Glomerular endothelial cell (primary cell): ENCODE data around the gene STRBP. TPM values are rescaled to one million over a fixed set of nuclear protein-coding genes. Genes with fewer than 3 reads are reported as not detected.
"Not testable (repeated sequence)": the region's sequence is repeated elsewhere in the genome, so short reads cannot be mapped to it uniquely, and the experiment has no call there.

ENCODE experiments used
- DNase-seq: peaks from one replicate; pipeline ENCODE4 v3.0.0-alpha.2; 2011; ENCODE audit warnings: low read depth, low spot score; ENCODE audit errors: extremely low read depth
- total RNA-seq: library from RNA; depleted of rRNA; stranded (reverse); fragments of >200 nt; gene quantifications from 2 replicates; pipeline ENCODE4 v1.2.3, GENCODE V29; 2015

STRBP gene
- total RNA-seq, 1 donor from 2014 or later, result 10.3 TPM

GRCh38 chr9:123201083-123201482, 67.3 kb downstream of the STRBP start:
- no peak for DNase-seq

GRCh38 chr9:123200469-123200868, 67.9 kb downstream of the STRBP start:
- DNase-seq, result not testable (repeated sequence)

GRCh38 chr9:123196124-123196523, 72.3 kb downstream of the STRBP start:
- DNase-seq, result no peak

GRCh38 chr9:123194023-123194422, 74.4 kb downstream of the STRBP start:
- no peak for DNase-seq

GRCh38 chr9:123191680-123192079, 76.7 kb downstream of the STRBP start:
- no peak for DNase-seq

- DNase-seq, result no peak
These were observed 77.1 kb downstream of the STRBP start for GRCh38 chr9:123191260-123191659.

- DNase-seq, result no peak
These were observed 81.3 kb downstream of the STRBP start for GRCh38 chr9:123187131-123187530.

GRCh38 chr9:123186029-123186428, 82.4 kb downstream of the STRBP start:
- DNase-seq, result not testable (repeated sequence)

GRCh38 chr9:123176949-123177348, 91.4 kb downstream of the STRBP start:
- DNase-seq, result no peak

- no peak for DNase-seq
These were observed 92.3 kb downstream of the STRBP start for GRCh38 chr9:123175854-123176629.

GRCh38 chr9:123174887-123175518, 93.4 kb downstream of the STRBP start:
- no peak for DNase-seq

- DNase-seq, result no peak
These were observed 94.3 kb downstream of the STRBP start for GRCh38 chr9:123174079-123174478.

- DNase-seq, result no peak
These were observed 98.5 kb downstream of the STRBP start for GRCh38 chr9:123169926-123170325.

GRCh38 chr9:123168586-123168985, 99.8 kb downstream of the STRBP start:
- DNase-seq, result no peak

- DNase-seq, result no peak
These were observed 100.9 kb downstream of the STRBP start for GRCh38 chr9:123167474-123167873.

GRCh38 chr9:123165813-123166212, 102.6 kb downstream of the STRBP start:
- DNase-seq, result no peak

- no peak for DNase-seq
These were observed 104.1 kb downstream of the STRBP start for GRCh38 chr9:123164285-123164684.

- no peak for DNase-seq
These were observed 105.5 kb downstream of the STRBP start for GRCh38 chr9:123162791-123163345.

GRCh38 chr9:123162360-123162759, 106.0 kb downstream of the STRBP start:
- no peak for DNase-seq

GRCh38 chr9:123157221-123157620, 111.2 kb downstream of the STRBP start:
- DNase-seq, result no peak

GRCh38 chr9:123150708-123151503, 117.5 kb downstream of the STRBP start:
- peak; percentile 41 for DNase-seq
